Activated CD4-positive, CD25-positive, alpha-beta regulatory T cell treated with anti-CD3 and anti-CD28 coated beads, Interleukin-2, amount 50 U/mL, for 16 hours (primary cell): ENCODE measurements around the gene NUAK1.
A peak's percentile ranks its signal among the peaks of the same experiment; 100 is the strongest.
"Not testable (repeated sequence)": the region's sequence is repeated elsewhere in the genome, so short reads cannot be mapped to it uniquely, and the experiment has no call there.

Experiments
- DNase-seq: peaks from one replicate; pipeline ENCODE4 v3.0.0-alpha.2; 2020; ENCODE audit warnings: low read depth, low spot score

Gene NUAK1

DNA sequence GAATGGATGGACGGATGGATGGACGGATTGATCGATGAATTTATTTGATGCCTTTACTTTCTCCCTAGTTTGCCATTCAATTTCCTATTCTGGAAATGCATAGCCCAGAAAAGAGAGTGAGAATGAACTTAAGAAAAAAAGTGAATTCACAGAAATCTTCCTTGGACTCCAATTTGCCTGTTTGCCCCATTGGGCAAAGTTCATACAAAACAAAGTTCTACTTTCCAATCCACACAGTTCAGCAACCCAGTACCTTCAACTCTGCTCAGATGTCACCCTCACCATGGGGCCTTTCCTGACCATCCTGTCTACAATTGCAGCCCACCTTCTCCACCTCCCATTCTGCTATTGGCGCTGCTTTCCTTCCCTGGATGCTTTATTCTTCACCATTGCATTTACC, 8.2 kb upstream of the NUAK1 start:
- no peak for DNase-seq

DNA sequence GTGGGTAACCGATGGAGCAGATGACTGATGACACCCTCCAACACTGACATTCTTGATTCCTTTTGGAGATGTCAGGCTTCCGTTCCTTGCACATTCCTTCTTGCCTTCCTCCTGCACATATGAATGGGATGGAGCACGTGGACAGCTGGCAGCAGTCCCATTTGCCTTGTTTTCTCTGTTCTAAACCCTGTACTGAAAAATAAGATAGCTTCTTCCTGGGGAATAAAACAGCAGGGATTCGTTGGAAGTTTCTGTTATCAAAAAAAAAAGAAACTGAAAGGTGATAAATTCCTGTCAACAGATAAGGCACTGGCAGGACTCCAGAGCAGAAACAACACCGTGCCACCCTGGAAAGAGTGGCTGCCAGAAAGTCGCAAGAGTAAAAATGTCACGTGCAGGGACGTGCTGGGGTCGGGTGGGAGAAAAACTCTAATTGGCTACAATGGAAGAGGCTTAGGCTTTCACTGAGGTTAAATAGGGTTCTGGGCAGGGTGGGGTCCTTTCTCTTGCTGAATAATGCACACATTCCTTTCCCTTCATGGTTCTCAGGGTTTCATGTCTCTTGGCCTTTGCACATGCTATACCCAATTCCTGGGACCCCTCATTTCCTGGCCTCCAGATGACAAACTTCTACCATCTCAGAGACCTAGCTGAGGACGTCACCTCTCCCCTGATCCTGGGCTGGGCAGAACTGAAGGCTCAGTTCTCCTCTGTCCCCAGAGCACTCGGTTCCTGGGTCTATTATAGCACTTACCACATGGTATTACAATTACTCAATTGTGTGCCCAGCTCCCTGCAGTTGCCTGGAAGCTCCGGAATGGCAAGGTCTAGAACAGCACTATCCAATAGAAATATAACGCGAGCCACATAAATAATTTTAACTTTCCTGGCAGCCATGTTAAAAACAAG, 7.0 kb upstream of the NUAK1 start:
- no peak for DNase-seq

DNA sequence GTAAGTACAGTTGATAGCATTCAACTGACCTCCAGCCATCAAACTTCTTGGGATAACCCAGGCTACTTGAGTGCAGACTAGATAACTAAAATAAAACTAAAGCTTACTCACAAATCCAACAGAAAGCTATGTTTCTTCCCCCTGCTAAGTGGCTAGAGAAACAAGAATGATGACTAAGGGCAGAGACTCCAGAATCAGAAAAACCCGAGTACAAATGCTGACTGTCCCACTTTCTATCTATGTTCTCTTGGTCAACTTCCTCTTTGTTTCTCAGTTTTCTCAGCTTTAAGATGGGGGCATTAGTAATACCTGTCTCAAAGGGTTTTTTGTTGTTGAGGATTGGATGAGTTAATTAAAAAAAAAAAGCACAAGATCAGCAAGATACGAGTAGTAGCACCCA, 6.1 kb upstream of the NUAK1 start:
- no peak for DNase-seq

GRCh38 chr12:106142591-106143261, 4.0 kb upstream of the NUAK1 start:
- DNase-seq = no peak

- DNase-seq = not testable (repeated sequence)
Observed at GRCh38 chr12:106141920-106142319, 3.2 kb upstream of the NUAK1 start.

GRCh38 chr12:106141452-106141851, 2.7 kb upstream of the NUAK1 start:
- DNase-seq = no peak

- DNase-seq = no peak
Observed at GRCh38 chr12:106141003-106141402, 2.2 kb upstream of the NUAK1 start.

DNA sequence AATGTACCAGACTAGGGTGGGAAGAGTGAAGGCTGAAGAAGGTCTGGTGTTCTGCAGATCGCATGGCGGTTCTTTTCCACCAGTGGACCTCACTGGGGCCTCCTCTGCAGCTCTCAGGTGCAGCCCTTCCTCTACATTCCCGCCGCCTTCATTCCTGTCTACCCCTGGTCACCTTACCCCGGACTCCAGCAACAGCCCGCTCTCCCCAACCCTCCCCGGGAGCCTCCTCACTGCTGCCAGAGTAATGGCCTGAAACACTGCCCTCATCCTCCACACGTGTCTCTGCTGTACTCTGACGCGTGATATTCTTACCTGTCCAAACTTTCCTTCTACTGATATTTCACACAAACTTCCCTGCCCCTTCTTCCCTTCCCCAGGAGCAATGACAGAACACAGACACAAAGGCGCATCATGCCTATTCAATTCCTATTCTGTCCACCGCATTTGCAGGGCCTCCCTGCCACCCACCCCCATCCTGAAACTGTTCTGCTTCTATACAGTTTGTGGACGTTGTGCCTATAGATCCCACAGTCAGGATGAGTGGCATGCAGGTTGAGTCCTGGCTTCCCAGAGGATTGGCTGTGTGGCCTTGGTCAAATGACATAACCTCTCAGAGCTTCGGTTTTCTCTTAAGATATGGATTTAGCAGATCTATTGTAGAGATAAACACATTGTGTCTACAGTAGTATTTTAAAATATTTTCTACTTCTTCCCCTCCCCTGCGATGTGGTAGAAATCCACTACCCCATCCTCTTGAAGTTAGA, 1.7 kb upstream of the NUAK1 start:
- DNase-seq = no peak

GRCh38 chr12:106139422-106140171, 843 bp upstream of the NUAK1 start:
- no peak for DNase-seq

- DNase-seq = no peak
Observed at GRCh38 chr12:106138357-106138632, 459 bp downstream of the NUAK1 start.

DNA sequence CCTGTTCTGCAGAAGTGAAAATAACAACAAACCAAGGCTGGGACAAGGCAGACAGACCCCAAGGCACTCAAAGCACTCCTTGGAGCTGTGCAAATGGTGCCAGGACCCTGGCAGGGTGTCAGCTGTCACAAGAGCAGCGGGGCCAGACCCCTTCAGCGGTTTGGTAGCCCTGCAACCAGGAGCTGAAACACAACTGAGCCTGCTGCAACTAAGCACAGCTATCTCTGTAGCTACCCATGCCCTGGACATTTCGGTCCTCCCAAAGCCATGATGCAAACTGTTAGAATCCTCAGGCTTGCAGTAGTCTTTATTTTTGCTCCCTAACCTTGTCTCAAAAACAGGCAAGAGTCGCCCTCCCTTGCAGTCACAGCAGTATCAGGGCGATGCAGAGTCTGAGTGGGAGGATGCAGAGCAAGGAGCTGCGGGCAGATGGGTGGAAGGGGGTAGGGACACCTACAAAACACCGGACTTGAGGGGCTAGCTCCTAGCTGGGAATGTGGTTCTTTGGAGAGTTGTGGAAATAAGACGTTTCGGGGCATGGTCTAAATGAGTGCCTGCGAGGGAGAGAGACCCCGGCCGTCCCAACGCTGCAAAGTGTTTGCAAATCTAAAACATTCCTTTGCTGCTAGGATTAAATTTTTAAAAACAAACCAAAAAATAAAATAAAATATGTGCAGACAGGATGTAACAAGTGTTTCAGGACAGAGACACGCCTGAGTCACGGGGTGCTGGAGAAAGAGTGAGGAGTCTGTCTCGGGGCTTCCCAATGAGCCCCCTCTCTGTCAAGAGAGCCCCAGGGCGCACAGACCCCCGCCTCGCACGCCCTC, 1.0 kb downstream of the NUAK1 start:
- DNase-seq = no peak

DNA sequence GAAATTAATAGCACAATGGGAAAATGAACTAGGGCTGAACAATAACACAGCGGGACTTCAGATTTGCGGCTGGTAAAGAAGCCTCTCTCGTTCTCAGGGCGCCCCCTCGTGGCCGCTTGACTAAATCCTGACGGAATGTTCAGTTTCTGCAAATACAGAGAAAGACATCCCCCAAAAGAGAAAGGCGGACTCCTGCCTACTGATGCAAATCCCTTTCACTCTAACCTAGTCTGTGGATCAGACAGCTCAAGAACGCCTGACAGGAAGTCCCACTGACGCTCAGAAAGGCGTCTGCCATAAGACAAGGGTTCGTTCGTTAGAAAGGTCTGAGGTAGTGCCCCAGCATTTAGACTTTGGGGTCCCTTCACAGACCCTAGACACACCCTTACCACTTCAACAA, 2.5 kb downstream of the NUAK1 start:
- peak; percentile 47 for DNase-seq

DNA sequence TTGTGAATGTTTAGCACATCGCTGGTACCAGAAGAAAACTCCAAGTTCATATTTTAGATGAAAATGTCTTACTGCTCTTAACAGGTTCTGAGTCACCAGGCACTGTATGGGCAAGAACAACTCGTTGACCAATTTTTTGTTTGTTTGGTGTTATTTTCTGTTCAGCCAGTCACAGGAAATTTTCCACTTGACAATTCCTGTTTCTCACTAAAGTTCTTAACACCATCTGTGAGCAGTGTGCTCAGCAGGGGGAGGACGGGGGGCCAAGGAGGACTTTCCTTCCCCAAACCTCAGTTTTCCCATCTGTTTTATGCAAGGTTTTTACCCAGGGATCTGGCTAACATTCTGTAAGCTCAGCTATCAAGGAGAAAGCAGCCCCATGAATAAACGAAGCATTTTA, 3.0 kb downstream of the NUAK1 start:
- DNase-seq = no peak

GRCh38 chr12:106135075-106135474, 3.7 kb downstream of the NUAK1 start:
- no peak for DNase-seq

DNA sequence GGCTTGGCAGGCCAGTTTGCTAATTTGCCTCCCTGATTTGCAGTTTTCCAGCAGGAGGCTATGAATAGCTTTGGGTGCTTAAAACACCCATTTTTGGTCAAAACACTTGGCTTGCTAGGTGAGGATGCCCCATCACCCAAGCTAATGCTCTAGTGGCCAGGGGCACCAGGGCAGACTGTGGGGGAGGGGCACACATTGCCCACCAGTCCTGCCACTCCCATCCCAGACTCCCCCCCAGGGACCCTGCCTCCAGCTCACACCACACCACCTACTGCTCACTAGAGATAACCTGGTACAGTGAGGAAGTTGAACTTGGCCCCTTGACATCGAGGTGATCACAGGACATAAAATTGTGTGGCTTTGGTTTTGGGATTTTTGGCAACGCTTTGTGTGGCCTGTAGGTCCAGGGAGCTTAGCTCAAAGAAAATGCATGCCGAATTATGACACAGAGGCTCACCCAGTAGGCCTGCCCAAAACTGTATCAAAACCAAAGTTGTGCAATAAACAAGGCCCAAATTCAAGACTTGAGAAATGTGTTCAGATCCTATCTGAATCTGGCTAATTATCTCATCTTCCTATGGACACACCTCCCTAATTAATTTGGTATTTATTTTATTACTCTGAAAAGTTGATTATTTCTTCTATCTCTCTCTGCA, 4.3 kb downstream of the NUAK1 start:
- no peak for DNase-seq

DNA sequence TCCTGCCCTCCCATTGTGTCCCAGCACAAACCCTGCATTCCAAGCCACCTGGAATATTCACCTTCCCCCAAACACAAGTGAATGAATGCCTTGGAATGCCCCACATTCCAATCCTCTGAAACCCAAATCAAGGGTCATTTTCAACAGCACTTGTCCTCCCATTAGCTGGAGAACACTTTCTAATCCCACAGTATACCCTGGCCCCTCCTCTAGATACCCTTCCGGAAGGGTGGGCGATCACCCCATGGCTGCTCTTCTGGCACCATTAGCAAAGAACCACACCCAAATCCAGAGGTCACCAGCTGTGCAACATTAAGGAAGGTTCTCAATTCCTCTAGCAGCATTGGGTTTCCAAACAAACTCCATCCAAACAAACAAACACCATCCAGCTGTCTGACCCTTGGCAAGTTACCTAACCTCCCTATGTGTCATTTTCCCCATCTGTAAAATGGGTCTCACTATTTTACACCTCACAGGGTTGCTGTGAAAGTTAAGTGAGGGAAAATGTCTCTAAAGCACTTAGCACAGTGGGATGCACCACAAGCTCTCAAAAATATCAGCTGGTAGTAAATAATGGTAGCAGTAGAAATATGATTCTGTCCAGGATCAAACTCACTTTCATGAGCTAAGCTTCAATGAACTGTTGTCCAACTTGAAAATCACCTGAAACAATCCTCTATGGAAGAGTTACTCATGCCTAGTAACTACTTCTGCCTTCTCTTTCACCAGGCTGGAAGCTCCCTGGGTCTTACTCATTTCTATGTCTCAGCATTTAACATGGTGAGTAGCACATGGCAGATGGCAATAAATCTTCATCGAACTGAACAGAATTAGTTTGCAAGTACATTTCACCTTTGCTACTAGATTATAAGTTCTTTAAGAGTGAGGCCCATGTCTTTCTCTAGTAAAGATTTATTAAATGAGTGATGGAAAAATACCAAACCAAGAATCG, 5.3 kb downstream of the NUAK1 start:
- no peak for DNase-seq

DNA sequence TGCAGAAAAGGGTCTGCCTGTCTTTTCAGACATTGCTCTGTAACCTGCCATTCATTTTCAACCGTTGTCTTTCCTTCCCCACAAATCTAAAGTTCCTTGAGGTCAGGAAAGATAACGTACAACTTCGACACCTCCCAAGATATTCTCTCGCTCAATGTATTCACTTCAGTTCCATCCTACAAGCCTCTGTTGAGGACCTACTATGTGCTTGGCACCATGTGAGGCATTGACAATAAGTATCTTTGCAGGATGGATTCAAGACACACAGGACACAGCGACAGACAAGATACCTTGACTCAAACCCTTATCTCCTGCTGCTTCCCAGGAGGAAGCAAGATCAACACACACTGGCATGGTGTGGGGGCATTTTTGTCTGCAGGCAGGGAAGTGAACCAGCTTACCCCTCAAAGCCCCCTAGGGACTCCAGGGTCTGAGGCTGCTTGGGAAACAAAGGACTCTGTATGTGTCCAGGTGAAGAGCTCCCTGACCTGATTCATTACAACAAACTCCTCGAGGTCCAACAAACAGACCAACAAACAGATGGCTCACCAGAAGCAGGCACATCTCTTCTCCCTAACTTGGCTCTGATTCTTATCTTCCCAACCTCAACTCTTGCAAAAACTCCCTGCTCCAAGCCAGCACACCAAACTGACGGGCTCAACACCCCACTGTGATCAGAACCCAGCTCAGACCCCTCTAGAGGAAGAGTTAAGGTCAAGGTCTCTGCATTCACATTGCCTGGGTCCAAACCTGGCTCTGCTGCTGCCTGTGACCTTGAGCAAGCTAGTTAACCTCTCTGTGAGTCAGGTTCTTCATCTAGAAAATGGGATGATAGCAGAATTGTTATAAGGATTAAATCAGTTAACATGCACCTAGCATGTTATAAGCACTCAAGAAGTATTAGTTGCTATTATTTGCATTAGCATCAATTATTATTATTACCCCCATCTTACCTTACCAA, 6.3 kb downstream of the NUAK1 start:
- no peak for DNase-seq

DNA sequence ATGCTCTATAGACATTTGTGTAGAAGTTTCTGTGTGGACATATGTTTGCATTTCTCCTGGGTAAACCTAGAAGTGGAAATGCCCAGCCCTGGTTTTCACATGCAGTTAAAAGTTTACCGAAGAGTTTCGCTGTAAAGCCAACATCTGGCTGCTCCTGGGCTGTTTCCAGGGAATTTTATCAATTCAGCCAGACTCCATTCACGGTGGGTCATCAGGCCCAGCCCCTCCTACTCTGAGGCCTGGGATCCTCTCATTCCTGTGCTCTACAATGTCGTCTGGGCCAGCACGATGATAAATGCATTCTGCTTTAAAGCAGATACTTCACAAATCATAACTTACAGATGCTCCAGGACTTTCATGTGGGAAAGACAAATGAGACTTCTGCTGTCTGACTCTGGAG, 7.1 kb downstream of the NUAK1 start:
- no peak for DNase-seq
